Measurements from ENCODE around the gene NDFIP1.

DNA sequence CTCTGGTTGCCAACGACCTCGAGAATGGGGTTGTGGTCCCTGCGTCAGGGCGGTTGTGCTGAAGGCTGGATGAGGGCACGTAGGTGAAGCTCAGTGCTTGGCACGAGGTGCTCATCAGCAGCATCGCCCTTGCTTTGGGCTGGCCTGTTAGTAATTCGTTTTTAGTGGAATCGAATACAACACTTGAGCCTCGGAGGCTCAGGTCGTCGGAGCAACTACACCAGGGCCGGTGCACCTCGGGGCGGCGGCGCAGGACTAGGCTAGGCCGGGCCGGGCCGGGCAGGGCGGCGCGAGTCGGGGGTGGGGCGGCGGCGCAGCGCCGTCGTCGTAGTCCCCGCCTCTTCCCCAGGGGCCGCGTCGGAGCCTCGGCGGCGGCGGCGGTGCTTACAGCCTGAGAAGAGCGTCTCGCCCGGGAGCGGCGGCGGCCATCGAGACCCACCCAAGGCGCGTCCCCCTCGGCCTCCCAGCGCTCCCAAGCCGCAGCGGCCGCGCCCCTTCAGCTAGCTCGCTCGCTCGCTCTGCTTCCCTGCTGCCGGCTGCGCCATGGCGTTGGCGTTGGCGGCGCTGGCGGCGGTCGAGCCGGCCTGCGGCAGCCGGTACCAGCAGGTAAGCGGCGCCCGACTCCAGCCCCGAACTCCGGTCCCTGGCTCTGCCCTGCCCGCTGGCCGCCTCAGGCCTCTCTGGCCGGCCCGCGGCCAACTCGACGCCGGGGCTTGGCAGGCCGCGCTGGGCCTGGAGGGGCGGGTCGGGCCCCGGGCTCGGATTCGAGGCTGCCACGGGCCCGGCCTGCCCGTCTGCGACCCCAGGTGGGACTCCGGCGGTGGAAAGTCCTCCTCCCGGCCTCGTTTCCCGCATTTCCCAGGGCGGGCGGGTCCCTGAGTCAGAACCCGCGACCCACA lies at the start of gene NDFIP1:
- peak; percentile 90 for TF ChIP-seq POLR2A (IDR thresholded peaks at IDR 0.05)
- TF ChIP-seq, protein P1, sequence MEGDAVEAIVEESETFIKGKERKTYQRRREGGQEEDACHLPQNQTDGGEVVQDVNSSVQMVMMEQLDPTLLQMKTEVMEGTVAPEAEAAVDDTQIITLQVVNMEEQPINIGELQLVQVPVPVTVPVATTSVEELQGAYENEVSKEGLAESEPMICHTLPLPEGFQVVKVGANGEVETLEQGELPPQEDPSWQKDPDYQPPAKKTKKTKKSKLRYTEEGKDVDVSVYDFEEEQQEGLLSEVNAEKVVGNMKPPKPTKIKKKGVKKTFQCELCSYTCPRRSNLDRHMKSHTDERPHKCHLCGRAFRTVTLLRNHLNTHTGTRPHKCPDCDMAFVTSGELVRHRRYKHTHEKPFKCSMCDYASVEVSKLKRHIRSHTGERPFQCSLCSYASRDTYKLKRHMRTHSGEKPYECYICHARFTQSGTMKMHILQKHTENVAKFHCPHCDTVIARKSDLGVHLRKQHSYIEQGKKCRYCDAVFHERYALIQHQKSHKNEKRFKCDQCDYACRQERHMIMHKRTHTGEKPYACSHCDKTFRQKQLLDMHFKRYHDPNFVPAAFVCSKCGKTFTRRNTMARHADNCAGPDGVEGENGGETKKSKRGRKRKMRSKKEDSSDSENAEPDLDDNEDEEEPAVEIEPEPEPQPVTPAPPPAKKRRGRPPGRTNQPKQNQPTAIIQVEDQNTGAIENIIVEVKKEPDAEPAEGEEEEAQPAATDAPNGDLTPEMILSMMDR (IDR thresholded peaks at IDR 0.05): peak in 3 of 6 experiments; percentile 32 to 48 (median 33)

Measured in Peyer's patch (tissue), 4 donors.